GOT3 (cell line): ENCODE measurements around the gene ADRM1.

Experiments
- DNase-seq: peaks from one replicate; lab custom pipeline; 2025; ENCODE audit warnings: mixed read lengths; lab: John Stamatoyannopoulos, UW

ADRM1 gene

DNA sequence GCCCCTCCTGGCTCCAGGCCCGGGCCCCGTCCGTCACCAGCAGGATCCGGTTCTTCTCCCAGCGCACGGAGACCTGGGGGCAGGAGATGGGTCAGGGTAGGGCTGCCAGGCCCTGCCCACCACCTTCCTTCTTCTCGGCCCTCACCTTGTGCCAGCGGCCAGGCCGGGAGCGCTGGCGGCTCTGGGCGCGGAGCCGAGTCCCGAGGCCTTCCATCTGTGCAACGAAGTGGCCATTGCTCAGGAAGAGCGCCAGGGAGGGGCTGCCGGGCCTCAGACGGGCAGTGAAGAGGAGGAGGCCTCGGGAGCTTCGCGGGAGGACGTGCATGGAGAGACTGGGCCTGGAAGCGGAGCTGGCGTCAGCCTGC lies 7.9 kb downstream of the ADRM1 start:
- no peak for DNase-seq

DNA sequence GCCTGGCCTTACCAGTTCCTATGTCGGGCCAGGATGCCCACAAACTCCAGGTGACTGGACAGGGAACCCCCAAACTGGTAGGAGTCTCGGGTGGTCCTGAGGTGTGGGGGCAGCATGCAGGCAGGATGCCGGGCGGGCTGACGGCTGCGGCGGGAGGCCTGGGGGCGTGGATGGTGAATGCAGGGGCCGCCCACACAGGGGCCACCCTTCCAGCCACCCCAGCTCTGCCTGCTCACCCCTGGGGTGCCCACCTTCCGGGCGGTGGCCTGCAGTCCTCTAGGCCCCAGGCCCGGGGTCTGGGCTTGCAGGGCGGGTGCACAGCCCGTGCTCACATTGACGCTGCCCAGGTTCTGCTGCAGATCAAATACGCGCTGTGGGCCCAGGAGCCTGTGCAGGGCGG lies 8.4 kb downstream of the ADRM1 start:
- DNase-seq, result no peak

DNA sequence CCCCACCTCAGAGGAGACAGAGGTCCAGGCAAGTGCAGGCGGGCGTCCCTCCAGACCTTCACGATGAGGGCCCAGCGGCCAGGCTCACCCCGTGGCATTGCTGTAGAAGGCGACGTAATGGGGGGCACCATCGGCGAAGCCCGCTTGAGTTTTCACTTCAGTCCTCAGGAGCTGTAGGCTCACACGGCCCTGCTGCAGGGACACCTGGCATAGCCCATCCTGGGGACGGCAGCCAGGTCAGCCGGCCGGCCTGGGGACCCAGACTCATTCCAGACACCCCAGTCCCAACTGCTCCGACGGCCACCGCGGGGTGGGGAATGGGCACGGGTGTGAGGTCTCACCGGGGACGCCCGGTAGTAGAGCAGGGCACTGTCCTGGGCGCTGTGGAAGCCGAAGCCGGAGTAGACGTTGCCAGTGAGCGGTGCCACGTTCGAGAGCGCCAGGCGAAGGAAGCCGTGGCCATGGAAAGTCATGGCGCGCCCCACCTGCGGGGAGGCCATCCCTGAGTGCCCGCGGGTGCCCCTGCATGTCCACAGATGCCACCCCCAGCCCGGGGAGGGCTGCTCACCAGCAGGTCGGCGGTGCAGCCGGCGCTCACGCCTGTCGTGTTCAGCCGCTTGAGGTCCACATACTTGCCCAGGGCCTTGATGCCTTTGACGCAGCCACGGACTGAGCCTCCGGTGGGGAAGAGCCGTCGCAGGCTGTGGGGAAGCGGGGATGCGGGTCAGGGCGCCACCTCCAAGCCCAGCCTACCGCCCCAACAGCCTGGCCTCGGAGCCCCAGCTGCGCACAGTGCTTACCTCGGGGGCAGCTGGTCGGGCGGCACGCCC lies 9.2 kb downstream of the ADRM1 start:
- DNase-seq, result no peak

DNA sequence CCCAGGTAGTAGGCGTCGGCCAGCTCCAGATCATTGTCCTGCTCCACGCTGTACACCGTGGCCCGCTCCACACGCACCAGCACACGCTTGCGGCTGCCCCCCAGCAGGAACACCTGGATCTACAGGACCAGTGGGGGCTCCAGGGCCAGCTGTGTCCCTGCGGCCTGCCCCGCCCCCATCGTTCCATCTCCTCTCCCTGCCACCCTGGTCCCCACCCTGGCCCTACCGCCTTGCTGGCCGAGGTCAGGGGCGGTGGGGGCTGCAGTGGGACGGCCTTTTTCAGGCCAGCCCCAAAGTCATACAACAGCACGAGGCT lies 9.8 kb downstream of the ADRM1 start:
- DNase-seq, result no peak

DNA sequence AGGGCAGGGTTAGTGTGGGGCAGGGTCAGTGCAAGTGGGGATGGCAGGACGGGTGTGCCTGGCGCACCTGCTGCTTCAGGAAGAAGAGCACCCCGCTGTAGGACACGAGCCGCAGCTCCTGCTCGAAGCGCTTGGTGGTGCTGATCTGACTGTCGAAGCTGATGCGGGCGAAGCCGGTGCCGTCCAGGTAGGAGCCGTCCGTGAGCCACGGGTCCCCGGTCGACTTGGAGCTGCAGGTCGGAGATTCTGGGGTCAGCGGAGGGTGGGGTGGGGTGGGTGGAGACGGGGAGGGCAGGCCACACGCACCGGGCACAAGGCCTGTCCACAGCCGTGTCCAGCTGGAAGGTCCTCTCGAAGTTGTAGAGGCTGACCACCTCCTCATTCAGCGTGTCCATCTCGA lies 10.2 kb downstream of the ADRM1 start:
- DNase-seq, result no peak

DNA sequence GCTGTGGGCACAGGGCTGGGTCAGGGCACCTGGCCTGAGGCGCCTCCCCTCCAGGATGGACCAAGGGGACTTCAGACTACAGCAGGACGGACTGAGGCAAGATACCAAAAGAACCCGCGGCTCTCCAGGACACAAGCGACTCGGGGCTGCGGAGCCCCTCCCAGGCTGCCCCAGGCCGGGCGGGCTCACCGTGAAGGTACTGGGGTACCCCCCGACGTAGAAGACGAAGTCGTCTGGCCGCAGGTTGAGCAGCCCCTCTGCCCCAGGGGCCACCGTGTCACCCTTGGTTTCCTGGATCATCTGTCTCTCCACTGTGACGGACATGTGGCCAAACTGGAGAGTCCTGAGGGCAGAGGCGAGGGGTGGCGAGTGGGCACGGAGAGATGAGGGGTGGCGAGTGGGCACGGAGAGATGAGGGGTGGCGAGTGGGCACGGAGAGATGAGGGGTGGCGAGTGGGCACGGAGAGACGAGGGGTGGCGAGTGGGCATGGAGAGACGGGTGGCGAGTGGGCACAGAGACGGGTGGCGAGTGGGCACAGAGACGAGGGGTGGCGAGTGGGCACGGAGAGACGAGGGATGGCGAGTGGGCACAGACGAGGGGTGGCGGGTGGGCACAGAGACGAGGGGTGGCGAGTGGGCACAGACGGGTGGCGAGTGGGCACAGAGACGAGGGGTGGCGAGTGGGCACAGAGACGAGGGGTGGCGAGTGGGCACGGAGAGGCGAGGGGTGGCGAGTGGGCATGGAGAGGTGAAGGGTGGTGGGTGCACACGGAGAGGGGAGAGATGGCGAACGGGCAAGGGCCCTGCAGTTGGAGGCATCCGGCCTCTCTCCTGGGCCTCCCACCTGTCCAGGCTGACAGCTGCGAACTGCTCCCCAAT lies 10.9 kb downstream of the ADRM1 start:
- DNase-seq, result no peak

DNA sequence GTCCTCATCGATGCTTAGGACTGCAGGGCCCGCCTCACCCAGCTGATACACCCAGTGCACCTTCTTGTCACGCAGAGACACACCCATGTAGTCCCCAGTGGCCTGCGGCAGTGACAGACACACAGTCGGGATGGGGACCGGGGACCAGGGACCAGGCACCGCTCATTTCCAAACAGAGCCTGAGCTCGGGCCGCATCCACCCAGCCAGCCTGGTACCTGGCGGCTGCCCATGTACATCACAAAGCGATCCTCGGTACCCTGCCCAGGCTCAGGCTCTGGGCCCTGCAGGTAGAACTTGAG lies 11.5 kb downstream of the ADRM1 start:
- DNase-seq, result no peak

DNA sequence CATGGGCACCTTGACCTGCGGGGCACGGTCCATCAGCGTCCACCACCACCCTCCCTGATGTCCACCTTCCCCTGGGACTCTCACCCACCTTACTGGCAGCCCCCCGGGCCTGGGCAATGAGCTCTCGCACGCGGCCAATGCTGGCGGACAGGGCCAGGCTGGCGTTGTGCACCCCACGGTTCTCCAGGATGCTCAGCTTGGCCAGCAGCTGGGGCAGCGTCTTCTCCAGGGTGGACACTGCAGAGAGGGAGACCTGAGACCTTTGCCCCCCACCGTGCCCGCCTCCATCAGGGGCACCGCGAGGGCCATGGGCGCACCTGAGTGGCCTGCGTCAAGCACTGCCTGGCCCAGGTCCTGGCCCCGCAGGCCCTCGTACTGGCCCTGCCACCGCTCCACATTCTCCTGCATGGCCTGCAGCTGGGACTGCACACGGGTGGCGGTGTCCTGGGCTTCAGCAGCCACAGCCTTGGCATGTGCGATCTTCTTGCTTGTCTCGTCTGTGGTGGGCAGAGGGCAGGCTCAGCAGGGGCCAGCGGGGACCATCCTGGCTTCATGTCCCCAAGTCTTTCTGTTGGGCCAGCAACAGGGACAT lies 12.0 kb downstream of the ADRM1 start:
- DNase-seq, result no peak

DNA sequence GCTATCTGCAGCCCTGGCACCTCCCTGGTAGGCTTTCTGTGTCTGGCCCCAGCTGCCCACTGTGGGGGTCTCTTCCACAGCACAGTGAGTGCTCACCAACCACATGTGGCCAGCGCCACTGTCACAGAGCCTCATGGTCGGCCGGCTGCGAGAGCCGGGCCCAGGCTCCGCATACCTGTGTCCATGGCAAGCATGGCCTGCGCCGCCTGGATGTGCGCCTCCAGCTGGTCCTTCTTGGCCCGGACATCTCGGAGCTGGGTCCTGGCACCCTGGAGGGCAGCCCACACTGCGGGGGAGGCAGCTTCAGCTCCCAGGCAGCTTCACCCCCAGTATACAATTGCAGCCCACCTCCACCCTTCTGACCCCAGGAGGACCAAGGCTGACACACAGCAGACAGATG lies 13.0 kb downstream of the ADRM1 start:
- DNase-seq, result no peak

DNA sequence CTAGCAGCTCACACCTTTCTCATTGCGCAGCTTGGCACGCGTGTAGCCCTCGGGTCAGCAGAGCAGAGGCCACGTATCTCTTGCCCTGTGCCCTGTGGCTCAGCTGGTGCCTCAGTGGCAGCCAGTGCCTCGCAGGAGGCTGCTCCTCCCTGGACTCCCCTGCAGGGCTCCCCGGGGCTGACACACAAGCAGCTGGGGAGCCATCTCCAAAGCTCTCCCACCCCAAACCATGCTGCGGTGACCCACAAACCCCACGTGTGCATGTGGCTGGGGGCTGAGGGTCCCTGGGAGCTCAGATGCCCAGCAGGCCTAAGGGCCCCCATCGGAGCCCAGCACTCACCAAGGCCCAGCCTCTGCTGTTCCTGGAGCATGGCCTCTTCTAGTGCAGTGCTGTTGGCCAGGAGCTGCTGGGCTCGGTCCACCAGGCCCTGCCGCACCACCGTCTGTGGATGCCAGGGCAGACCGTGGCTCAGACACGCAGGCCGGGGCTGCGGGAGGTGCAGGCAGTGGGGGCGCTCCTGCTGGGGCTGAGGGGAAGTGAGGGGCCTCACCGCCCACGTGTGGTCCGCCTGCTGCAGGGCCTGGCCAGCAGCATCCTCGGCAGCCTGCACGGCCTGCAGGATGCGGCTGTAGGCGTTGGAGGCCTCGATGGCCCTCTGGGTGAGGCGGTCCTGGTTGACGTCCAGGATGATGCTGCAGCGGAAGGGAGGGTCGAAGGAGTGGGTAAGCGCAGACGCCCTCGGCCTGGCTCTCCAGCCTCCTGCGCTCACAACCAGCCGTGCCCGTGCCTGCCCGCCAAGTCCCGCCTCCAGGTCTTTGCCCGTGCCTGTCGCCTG lies 13.8 kb downstream of the ADRM1 start:
- no peak for DNase-seq

DNA sequence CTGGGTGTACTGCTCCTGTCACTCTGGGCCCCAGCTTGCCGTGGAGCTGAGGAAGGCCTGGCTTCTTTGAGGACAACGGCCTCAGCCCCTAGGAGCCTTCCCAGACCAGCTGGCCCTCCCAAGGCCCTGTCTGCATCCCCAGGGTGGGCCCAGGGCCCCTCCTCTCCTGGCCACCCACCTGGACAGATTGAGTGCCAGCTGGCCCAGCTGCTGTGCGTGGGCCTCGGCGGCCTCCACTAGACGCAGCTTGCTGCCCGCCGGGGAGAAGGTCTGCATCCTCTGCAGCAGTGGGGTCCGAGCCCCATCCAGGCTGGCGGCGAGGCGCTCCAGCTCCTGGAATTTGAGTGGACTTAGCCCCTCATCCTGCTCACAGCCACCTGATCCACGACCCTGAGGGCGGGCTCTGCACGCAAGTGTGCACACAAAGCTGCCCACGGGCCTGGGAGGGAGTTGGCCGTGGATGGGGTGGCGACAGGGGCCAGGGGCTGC lies 14.4 kb downstream of the ADRM1 start:
- DNase-seq, result no peak

DNA sequence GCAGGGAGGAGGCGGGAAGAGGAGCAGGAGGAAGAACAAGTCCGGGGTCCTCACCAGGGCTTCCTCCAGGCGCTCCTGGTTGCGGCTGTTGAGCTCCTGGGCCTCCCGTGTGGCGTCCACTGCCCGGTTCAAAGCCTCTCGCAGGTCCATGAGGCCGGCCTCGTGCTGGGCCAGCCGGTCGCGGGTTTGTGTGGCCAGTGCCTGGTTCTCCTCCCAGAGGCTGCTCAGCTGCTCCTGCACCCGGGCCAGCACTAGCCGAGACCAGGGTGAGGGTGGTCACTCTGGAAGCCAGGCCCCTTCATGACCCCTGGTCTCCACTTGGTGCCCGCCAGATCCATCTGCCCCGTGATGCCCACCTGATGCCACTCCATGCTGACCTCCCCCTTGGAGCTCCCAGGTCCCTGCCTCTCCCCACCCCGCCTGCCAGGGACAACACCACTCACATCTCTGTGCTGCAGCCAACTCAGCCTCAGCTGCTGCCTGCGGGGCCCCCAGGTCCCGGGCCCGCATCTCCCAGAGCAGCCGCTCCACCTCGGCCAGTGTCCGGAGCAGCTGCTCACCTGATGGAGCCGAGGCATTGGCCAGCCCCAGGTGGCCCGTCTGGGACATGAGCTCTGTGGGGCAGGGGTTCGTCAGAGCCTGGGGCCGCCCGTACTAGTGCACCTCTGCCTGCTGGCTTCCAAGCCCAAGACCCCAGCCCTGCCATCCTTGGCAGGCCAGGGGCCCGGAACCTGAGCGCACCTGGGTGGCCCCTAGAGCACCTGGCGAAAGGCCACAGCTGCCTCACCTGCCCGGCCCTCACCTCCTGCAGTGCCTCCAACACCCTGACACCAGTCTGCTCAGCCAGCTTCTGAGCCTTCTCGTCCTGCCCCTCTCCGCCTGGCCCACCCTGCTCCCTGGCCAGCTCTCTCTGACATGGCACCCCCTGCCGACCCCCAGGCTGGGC lies 15.9 kb downstream of the ADRM1 start:
- DNase-seq, result no peak

DNA sequence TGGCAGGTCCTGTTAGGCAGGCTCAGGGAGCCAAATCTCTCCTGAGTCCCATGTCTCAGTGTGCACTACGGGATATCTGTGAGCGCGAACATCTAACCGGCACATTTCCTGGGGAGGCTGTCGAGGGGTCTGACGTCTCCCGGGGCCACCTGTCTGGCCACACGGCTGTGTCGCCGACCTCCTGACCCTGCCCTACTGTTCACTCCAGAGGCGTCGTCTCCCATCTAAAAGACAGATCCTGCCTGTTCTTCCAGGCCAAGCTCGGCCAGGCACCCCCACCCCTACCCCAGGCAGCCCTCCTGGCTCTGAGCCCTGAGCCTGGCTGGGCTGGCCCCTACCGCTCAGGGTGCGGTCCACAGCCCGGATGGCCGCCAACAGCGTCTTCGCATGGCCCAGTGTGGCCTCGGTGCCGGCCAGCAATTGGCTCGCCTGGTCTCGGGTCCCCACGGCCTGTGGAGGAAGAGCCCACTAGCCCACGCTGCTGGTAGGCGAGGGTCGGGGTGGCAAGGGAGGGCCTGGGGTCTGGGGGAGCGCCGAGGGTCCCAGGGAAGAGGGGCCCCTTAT lies 16.6 kb downstream of the ADRM1 start:
- DNase-seq, result no peak

DNA sequence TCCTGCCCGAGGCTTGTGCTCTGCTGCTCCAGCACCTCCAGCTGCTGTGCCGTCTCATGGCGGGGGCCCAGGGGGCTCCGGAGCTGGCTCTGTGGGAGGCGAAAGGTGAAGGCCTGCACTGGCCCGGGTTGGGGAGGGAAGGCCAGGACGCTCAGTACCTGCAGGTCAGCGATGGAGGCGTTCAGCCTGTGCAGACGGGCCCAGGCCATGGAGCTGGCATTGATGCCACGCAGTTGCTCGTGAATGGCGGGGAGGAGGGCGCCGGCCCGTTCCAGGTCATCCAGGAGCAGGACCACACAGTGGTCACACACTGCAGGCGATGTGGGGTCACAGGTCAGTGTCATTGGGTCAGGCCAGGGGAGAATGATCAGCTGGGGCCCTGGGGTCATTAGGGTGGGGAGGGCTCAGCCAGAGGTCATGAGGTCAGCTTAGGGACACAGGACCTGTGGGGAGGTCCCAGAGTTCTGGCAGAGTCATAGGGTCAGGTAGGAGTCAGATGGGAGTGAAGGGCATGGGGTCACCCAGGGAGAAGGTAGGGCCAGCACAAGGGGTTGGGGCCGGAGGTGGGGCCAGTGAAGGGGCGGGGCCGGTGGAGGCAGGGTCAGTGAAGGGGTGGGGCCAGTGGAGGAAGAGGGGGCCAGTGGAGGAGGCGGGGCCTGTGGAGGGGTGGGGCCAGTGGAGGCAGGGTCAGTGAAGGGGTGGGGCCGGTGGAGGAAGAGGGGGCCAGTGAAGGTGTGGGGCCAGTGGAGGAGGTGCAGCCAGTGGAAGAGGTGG lies 18.0 kb downstream of the ADRM1 start:
- DNase-seq, result no peak

DNA sequence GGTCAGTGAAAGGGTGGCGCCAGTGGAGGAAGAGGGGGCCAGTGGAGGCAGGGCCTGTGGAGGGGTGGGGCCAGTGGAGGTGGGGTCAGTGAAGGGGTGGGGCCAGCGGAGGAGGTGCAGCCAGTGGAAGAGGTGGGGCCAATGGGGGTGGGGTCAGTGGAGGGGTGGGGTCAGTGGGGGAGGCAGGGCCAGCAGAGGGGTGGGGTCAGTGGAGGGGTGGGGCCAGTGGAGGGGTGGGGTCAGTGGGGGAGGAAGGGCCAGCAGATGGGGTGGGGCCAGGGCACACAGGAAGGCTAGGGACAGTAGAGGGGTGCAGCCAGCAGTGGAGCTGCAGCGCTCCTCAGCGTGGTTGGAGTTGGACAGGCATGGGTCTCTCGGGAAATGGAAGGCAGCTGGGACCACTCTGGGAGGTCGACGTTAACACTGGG lies 18.7 kb downstream of the ADRM1 start:
- no peak for DNase-seq

DNA sequence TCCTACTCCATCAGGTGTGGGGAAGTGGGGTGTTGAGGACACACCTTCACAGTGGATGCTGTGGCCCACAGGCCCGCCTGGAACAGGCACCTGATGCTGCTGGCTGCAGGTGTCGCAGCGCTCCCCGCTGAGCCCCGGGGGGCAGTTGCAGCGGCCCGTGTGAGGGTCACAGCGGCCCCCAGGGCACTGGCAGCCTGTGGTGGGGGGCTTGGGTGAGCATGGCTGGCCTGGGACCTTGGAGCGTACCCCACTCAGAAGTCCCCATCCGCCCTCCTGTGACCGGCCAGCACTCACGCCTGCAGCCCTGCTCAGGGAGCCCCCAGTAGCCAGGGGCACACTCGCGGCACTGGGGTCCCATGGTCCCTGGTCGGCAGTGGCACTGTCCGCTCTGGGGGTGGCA lies 19.2 kb downstream of the ADRM1 start:
- DNase-seq, result no peak

DNA sequence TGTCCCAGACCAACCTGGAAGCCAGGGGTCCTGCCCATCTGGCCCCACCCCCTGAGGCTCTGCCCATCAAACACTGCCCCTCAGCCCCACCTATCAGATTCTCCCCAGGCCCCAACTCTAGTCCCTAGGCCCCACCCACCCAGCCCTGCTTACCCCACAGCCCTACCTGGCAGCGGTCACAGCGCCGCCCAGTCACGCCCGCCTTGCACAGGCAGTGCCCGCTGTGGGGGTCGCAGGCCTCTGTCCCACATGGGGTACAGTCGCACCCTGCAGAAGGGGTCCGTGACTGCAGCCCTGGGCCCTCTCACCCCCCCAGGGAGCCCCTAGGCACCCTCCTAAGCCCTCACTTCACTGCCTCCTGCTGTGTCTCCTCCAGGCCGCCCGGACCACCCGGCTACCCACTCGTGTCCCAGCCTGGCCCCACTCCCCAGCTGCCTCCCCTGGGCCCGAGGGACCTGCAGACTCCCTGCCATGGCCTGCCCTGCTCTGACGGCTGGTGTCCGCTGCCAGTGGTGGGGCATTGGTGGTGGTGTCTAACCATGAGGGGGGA lies 19.8 kb downstream of the ADRM1 start:
- DNase-seq, result no peak

DNA sequence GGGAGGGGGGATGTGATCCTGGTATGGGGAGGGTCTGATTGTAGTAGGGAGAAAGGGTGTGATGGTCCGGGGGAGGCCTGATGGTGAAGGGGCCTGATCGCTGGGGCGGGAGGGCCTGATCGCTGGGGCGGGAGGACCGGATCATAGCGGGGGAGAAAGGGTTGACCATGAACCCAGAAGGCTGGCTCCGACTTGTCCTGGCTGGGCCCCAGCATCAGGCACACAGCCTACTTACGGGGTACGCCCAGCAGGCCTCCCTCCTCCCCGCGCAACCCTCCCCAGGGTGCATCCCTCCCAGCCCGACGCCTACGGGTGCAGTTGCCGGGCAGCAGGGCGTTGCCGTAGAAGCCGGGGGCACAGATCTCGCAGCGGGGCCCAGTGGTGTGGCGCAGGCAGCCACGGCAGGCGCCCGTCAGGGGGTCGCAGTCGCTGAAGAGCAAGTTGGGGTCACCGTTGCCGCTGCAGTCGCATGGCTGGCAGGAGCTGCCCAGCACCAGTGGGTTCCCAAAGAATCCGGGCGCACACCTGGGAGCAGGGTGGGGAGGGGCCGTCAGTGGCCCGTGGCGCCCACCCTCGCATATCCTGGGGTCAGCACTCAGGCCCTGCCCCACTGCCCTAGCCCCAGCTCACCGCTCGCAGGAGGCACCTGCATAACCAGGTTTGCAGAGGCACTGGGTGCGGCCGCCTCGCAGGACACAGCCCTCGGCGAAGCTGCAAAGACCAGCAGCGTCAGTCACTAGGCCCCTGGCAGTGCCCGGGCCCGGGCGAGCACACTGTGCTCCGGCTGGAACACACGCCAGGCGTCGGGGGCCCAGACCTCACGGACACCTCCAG lies 20.6 kb downstream of the ADRM1 start:
- DNase-seq, result no peak
